CD4-positive, alpha-beta T cell treated with Interleukin-6 for 4 hours (primary cell): ENCODE measurements around the gene MT2A.

Experiments
- DNase-seq: peaks from one replicate; pipeline ENCODE4 v3.0.0-alpha.2; 2020; ENCODE audit warnings: mixed read lengths

The MT2A gene

GRCh38 chr16:56641166-56641565 is 32.8 kb downstream of the MT2A start:
- no peak for DNase-seq

DNA sequence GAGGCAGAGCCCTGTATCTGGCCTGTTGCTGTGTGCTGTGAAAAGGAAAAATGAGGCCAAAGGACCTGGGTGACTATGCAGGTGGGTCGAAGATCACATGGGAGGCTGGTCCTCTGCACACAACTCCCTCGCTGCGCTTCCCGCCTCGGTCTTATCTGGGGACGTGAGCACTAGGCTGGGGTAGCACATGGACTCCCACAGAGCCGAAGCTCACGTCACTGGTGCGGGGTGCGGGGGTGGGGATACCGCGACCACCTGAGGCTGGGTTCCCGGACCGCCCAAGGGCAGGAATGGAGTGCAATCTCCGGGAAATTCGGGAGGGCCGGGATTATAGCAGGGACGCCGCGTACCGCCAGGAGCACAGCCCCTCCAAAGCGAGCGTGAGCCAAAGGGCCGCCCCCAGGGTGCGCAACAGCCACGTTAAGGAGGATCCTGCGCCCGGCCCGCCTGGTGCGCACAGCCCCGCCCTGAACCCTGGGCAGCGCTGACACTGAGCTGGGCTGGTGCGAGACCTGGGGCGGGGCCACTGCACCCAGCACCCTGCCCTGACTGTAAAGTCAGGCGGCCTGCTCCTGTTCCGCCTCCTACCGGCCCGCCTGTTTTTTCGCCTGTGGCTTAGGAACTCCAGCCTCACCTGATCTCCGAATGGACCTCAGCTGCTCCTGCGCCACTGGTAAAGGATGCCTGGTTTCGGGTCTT is 34.8 kb downstream of the MT2A start:
- DNase-seq: peak; percentile 87

- no peak for DNase-seq
Observed at GRCh38 chr16:56643833-56644232, 35.4 kb downstream of the MT2A start.

- DNase-seq: no peak
Observed at GRCh38 chr16:56645311-56645710, 36.9 kb downstream of the MT2A start.

GRCh38 chr16:56645838-56646237 is 37.5 kb downstream of the MT2A start:
- DNase-seq: no peak

DNA sequence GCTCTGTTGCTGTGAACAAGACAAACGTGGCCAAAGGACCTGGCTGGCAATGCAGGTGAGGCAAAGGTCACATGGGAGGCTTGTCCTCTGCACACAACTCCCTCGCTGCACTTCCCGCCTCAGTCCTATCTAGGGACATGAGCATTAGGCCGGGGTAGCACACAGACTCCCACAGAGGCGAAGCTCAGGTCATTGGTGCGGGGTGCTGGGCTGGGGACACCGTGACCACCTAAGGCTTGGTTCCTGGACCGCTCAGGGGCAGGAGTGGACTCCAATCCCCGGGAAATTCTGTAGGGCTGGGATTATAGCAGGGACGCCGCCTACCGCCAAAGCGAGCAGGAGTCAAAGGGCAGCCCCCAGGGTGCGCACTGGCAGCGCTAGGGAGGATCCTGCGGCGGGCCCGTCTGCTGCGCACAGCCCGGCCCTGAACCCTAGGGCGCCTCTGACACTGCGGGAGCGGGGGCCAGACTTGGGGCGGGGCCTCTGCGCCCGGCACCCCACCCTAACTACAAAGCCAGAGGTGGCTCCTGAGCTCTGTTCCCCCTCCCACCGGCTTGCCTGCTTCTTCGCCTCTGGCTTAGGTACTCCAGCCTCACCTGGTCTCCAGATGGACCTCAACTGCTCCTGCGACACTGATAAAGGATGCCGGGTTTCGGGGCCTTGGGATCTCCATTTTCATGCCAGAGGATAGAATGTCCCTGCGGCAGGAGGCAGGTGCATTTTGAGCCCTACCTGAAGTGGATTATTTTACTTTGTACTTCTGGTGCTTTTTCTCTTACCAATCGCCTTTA is 39.5 kb downstream of the MT2A start:
- DNase-seq: no peak

GRCh38 chr16:56649271-56649670 is 40.9 kb downstream of the MT2A start:
- no peak for DNase-seq

DNA sequence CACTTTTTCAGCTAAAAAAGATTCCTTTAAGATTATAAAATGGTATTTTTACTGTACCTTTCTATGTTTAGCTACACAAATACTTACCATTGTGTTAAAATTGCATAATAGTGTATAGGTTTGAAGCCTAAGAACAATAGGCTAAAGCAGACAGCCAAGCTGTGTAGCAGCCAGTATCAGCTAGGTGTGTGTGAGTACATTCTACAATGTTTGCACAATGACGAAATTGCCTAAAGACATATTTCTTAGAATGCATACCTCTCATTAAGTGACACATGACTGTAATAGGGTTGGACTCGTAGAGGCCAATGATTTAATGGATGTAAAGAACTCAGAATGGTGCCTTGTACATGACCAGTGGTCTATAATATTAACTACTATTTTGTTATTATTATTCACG is 41.4 kb downstream of the MT2A start:
- no peak for DNase-seq

- no peak for DNase-seq
Observed at GRCh38 chr16:56651586-56651985, 43.2 kb downstream of the MT2A start, which contains the start of gene MT1B. Gene MT1B (plus strand): TSS chr16:56651886. CDS start chr16:56651954, 68 bp downstream.

GRCh38 chr16:56652600-56652999 is 44.2 kb downstream of the MT2A start:
- DNase-seq: no peak

DNA sequence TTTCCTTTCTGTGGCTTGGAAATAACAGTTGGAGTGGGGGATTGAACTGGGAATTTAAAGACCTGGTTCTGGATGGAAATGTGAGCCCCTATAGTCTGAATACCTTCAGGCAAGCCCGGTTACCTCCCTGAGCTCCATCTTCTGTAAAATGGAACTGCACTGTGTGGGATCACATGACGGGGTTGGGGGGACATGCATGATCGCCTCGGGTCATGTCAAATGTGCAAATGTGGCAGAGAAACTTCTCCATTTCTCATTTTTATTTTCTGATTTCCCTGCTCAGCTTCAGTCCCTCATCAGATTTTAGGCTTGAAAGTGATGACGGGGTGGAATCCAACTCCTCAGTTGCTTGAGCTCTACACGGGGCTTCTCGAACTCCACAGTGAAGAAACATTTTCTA is 44.8 kb downstream of the MT2A start:
- no peak for DNase-seq

- peak; percentile 88 for DNase-seq
Observed at GRCh38 chr16:56657555-56658326, 49.4 kb downstream of the MT2A start, which contains the start of gene MT1F. Gene MT1F (plus strand): TSS chr16:56657959. CDS start chr16:56658059, 100 bp downstream.

DNA sequence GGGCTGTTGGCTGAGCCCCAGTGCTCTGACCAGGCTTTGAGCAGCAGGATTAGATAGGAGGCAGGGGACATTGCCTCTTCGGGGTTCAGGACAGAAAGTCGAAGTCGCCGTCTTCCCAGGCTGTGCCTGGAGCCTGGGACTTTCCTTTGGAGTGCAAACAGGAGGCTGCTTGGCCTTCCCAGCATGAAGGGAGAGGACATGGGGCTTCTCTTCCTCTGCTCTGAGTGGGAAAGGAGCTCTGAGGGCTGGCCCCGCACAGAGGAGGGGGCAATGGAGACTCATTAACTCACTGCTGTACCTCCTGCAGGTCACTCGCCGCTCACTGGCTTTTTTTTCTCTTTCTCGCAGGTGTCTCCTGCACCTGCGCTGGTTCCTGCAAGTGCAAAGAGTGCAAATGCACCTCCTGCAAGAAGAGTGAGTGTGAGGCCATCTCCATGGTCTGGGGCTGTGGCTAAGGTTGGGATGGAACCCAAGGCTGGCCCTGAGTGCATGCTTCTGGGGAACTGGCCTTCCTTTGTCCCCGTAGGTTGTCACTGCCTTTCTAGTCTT is 50.0 kb downstream of the MT2A start:
- DNase-seq: no peak
